Testis (tissue), 2 donors: ENCODE measurements around the gene TDRD12.

ENCODE experiments used
- CTCF ChIP-seq, 3 experiments: fragments of 450-650 bp in 2 of 3; fragments of 200-600 bp in 1 of 3; sonication (generic) in 1 of 3; IDR thresholded peaks; one replicate each; pipeline ENCODE4 v1.5.1; 2016 to 2019; ENCODE audit warnings: antibody characterized with exemption in 3 of 3, mild to moderate bottlenecking in 2 of 3, moderate library complexity in 1 of 3
- POLR2A ChIP-seq: fragments of 450-650 bp; IDR thresholded peaks from one replicate; pipeline ENCODE4 v1.6.1; 2017; ENCODE audit warnings: antibody characterized with exemption, mild to moderate bottlenecking, moderate library complexity

GRCh38 chr19:32676186-32676894 is 43.2 kb upstream of the TDRD12 start:
- TF ChIP-seq CTCF (IDR thresholded peaks at IDR 0.05): no peak
- no peak for TF ChIP-seq POLR2A
